Posterior vena cava (tissue), 2 donors: ENCODE results near the gene GPR137B. TPM values are rescaled to one million over a fixed set of nuclear protein-coding genes. Genes with fewer than 3 reads are reported as not detected.
"Not testable (repeated sequence)": the region's sequence is repeated elsewhere in the genome, so short reads cannot be mapped to it uniquely, and the experiment has no call there.

Source experiments
- DNase-seq: peaks from one replicate; pipeline ENCODE4 v3.0.0-alpha.2; 2020; ENCODE audit warnings: low spot score
- intact Hi-C, 2 donors: fragments of 100-400 bp; cut with DNase I; formaldehyde crosslinking; loops; one replicate each; pipeline versions ENCODE4 v1.14.1 to v1.14.2; 2022 to 2023
- long read RNA-seq, 2 donors: library from polyadenylated mRNA; unstranded; transcript quantifications; one replicate each; pipeline ENCODE4 v2.0.0, GENCODE V29; 2020 to 2021
- total RNA-seq, 2 donors: library from RNA; stranded (reverse); fragmentation: NEBNext Ultra II Directional; extraction: Animal tissue kit (Norgen Biotek cat#: 25700); gene quantifications; one replicate each; pipeline ENCODE4 v1.2.1, GENCODE V29; 2021
- donor health status: DM: yes; HTN: yes; CAD: no.
- donor health status: DM: yes; HTN: yes; CAD: no.

GPR137B gene
- 10 to 100 TPM; 13.7 to 15.7 TPM for total RNA-seq
- long read RNA-seq, donor 1, transcript GPR137B-202 (7 exons, 2,042 nt): major isoform, 7 of 14 reads
- long read RNA-seq, donor 1, partial matches to known transcripts: 0 of 14 reads
- long read RNA-seq, donor 1, other reads (novel, unspliced or antisense): 7 of 14 reads
- long read RNA-seq, donor 2, transcript GPR137B-202 (7 exons, 2,042 nt): major isoform, 7 of 11 reads
- long read RNA-seq, donor 2, partial matches to known transcripts: 0 of 11 reads
- long read RNA-seq, donor 2, other reads (novel, unspliced or antisense): 4 of 11 reads

- intact Hi-C loops: no loop called here
- DNase-seq: no peak
Measured at GRCh38 chr1:236142253-236143103, at the start of gene GPR137B. Gene GPR137B, plus strand, starts transcription at chr1:236142539. Its CDS starts 84 bp downstream, at chr1:236142623.

DNA sequence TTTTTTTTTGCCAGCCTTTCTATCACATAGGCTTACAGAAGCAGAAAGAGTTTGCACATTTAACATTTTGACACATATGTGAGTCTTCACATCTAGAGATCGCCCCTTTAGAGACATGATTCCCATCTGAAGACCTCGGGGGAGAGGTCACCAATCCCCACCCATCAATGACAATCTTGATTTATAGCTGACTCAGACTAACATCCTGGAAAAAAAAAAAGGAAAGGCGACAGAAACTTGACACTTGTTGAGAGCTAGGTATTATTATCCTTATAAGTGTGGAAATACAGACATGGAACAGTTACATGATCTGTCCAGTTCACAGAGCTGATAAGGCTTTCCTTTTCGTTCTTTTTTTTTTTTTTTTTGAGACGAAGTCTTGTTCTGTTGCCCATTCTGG lies 49.4 kb upstream of the GPR137B start:
- intact Hi-C loops: no loop called here
- no peak for DNase-seq

GRCh38 chr1:236095705-236096520 lies 46.4 kb upstream of the GPR137B start:
- DNase-seq: no peak

GRCh38 chr1:236096660-236097482 lies 45.5 kb upstream of the GPR137B start:
- intact Hi-C loops: not testable (repeated sequence)

More at GRCh38 chr1:236095705-236096520, 46.4 kb upstream of the GPR137B start:
- intact Hi-C loops: no loop called here

DNA sequence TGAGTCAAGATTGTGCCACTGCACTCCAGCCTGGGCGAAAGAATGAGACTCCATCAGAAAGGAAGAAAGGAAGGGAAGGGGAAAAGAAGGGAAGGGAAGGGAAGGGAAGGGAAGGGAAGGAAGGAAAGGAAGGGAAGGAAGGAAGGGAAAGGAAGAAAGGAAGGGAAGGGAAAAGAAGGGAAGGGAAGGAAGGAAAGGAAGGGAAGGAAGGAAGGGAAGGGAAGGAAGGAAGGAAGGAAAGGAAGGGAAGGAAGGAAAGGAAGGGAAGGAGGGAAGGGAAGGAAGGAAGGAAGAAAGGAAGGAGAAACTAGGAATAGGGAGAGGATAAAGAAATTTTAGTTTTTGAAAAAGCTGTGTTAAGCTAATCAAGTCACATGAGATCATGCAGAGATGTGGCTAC lies 44.1 kb upstream of the GPR137B start:
- intact Hi-C loops: no loop called here
- no peak for DNase-seq

More at GRCh38 chr1:236096660-236097482, 45.5 kb upstream of the GPR137B start:
- DNase-seq: peak; percentile 96

DNA sequence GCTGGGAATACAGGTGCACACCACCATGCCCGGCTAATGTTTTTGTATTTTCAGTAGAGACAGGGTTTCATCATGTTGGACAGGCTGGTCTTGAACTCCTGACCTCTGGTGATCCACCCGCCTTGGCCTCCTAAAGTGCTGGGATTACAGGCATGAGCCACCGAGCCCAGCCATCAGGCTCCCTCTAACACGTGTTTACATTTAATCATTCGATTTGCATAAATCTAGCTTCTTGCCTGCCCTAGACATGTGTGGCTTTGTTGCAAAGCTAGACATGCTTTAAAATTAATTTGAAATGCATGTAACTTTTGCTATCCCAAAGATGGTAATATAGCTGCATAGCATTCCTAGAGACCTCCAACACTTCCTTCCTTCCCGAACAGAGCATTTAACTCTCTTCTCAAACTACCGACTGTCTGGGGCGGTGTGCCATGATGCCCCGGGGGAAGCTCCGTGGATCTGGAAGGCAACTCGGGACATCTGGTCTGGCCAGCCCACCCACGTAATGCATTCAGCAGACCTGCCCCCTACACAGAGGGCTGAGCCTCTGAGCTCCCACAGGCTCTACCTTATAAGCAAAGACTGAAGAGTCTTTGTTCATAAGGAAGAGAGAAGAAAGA lies 42.9 kb upstream of the GPR137B start:
- DNase-seq: no peak
- intact Hi-C loops: no loop called here

- intact Hi-C loops: loop anchor here (5.0 to 10.0 kb wide), 2 partner anchors 392 to 764 kb away; no protein-coding TSS in a partner anchor
- no peak for DNase-seq
Measured at GRCh38 chr1:236100799-236101198, 41.5 kb upstream of the GPR137B start.

DNA sequence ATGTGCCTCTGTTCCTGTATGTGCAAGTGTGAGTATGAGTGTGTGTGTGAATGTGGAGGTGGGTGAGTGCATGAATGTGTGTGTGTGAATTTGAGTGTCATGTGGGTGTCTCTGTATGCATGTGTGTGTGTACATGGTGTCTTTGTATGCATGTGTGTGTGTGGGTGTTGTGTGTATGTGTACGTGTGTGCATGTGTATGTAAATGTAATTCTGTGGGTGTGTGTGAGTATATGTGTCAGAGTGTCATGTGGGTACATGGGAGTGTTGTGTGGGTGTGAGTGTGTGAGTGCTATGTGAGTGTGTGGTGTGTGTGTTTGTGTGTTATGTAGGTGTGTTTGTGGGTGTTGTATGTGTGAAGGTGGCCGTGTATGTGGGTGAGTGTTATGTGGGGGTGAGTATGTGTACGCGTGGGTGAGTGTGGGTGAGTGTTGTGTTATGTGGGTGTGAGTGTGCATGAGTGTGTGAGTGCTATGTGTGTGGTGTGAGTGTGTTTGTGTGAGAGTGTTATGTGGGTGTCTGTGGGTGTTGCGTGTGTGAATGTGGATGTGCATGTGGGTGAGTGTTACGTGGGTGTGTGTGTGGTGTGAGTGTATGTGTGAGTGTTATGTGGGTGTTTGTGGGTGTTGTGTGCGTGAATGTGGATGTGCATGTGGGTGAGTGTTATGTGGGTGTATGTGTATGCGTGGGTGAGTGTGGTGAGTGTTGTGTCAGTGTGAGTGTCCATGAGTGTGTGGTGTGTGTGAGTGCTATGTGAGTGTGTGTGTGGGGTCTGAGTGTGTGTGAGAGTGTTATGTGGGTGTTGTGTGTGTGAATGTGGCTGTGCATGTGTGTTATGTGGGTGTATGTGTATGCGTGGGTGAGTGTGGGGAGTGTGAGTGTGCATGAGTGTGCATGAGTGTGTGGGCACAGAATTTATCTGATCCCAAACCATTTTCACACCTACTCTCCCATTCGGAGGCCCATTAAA lies 40.8 kb upstream of the GPR137B start:
- intact Hi-C loops: loop anchor here (5.0 to 10.0 kb wide), 2 partner anchors 391 to 763 kb away; no protein-coding TSS in a partner anchor
- DNase-seq: no peak

- no peak for DNase-seq
- intact Hi-C loops: loop anchor here (5.0 to 10.0 kb wide), 2 partner anchors 390 to 762 kb away; no protein-coding TSS in a partner anchor
Measured at GRCh38 chr1:236102611-236103010, 39.7 kb upstream of the GPR137B start.

DNA sequence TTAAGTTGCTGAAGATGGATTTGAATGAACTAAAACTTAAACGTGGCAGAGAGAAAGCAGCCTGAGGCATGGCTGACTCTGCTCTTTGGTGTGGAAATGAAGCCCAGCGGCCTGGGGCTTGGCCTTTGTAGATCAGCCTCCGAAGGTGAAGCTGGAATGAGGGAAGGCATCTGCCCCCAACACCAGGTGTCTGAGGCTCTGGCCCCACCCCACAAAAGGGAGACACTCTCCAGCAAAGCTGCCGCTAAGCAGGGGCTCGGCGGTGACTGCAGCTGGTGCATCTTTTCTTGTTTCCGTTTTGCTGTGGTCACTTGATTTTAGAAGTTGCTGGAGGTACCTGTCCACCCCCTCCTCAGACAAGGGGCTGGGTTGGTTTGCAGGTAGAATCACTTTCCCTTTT lies 39.3 kb upstream of the GPR137B start:
- intact Hi-C loops: loop anchor here (5.0 to 10.0 kb wide), 2 partner anchors 389 to 762 kb away; no protein-coding TSS in a partner anchor
- no peak for DNase-seq

- intact Hi-C loops: loop anchor here (2.0 to 10.0 kb wide), 3 partner anchors 383 to 761 kb away; no protein-coding TSS in a partner anchor
- no peak for DNase-seq
Measured at GRCh38 chr1:236103646-236104218, 38.6 kb upstream of the GPR137B start.

DNA sequence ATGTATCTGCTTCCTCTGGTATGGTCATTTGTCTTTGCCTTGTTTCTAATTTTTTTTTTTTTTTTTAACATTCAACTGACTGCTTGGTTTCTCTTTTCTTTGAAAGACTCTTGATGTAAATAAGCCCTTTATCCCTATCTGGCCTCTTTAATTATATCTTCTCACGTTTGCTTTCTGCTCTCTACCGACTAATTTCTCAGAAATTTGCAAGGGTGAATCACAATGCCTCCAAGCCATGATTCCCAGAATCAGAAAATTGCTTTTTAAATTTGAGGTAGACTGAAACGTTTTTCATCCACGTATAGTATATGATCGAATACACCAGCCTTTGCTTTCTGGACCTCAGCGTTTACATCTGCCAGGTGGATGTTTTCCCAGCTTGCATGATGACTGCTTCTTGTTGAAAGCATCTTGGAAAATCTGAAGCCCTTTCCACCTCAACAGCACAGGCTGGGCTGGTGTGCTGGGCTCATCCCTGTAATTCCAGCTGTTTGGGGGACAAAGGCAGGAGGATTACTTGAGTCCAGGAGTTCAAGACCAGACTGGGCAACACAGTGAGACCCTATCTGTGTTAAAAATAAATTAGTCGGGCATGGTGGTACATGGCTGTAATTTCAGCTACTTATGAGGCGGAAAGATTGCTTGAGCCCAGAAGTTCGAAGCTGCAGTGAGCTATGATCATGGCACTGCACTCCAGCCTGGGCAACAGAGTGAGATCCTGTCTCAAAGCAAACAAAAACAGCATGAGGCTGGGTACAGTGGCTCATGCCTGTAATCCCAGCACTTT lies 35.0 kb upstream of the GPR137B start:
- no peak for DNase-seq
- intact Hi-C loops: loop anchor here in 1 of 2 donors (10.0 kb wide), 1 partner anchor 757 kb away; no protein-coding TSS in a partner anchor

DNA sequence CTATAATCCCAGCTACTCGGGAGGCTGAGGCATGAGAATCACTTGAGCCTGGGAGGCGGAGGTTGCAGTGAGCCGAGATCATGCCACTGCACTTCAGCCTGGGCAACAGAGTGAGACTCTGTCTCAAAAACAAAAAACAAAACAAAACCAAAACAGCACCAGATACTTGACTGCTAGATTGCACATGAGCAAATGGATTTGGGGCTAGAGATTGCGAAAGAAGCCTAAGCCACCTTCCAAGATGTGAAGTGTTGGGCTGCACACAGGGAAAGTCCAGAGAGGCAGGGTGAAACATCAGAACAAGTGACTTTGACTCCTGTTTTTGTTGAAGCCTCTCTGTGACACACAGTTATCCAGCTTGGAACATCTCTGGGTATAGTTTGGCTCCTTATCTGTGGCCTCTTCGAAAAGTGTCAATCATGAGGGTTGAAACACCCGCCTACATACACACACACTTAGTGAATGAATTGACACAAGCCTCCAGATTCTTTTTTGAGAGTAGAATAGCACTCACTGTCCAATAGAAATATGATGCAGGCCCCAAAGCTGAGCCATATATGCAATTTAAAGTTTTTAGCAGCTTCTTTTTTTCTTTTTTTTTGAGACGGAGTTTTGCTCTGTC lies 34.2 kb upstream of the GPR137B start:
- intact Hi-C loops: loop anchor here in 1 of 2 donors (10.0 kb wide), 1 partner anchor 757 kb away; no protein-coding TSS in a partner anchor
- DNase-seq: no peak

DNA sequence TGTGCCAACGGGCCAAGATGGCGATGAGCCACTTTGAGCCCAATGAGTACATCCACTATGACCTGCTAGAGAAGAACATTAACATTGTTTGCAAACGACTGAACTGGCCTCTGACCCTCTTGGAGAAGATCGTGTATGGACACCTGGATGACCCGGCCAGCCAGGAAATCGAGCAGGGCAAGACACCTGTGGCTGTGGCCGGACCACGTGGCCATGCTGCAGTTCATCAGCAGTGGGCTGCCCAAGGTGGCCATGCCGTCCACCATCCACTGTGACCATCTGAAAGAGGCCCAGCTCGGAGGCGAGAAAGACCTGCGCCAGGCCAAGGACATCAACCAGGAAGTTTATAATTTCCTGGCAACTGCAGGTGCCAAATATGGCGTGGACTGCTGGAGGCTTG lies 32.2 kb upstream of the GPR137B start:
- DNase-seq: peak; percentile 76
- intact Hi-C loops: no loop called here
